GM18511 (cell line): ENCODE results near the gene L2HGDH.
"Not testable (repeated sequence)": the region's sequence is repeated elsewhere in the genome, so short reads cannot be mapped to it uniquely, and the experiment has no call there.

Source experiments
- ATAC-seq: cut with Tn5 transposase; IDR thresholded peaks from one replicate; pipeline ENCODE4 v1.9.1; 2021; ENCODE audit warnings: mild to moderate bottlenecking, moderate library complexity; ENCODE audit not compliant: unreplicated experiment

The L2HGDH gene

DNA sequence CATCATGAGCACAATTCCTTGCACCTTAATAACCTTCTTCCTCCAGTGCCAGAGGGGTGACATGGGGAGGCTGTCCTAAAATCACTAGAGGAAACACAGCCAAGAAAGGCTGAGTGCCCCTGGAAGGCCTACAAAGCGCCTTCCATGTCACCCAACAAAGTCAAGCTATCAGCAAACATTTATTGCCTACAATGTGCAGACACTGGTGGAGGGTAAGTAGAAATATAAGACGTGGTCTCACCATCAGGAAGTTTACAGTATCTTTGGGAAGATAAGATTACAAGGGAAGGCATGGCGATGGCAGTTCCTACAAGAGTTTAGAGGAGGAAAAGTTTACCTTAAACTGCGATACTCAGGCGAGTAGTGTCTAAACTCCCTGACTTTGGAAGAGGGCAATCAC lies 28.0 kb upstream of the L2HGDH start:
- ATAC-seq = no peak

DNA sequence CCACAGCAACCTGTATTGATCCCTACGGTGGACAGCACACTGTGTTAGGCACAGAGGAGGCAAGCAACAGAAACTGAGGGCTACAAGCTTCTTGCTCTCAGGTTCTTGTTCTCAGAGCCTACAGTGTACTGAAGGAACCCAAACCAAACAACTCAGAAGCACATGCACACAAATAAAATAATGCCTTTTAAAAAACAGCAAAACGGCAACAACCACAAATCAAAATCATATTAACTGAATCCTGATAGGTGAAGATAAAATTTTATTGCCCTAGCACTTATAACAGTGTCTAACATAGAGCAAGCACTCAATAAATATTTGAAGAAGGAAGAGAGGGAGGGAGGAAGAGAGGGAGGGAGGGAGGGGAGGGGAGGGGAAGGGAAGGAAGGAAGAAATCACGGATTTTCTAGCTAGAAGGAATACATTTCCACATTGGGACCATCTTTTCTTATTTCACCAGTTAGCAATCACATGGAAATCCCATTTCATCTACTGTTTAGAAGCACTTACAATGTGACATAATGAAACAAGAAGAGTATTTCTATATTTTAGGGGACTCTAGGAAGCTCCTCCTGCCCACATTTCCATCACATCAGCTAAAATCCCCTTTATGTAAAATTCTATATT lies 27.3 kb upstream of the L2HGDH start:
- no peak for ATAC-seq

DNA sequence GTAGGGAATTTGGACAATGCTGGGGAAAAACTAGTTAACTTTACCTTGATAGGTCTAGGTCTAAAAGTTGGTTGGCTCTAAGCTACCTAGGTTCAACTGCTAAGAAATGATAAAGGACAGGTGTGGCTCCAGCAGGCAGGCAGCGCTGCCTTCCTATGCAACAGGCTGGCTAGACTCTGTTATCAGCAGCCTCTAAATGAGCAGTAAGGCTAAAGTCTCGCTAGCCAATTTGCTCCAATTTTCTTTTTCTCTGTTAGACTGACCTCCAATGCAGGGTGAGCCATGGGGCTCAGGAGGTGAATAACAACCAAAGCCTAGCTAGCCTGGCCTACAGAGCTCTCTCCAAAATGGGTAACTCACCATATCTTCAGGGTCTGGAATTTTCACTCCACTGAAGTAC lies 26.6 kb upstream of the L2HGDH start:
- ATAC-seq = no peak

DNA sequence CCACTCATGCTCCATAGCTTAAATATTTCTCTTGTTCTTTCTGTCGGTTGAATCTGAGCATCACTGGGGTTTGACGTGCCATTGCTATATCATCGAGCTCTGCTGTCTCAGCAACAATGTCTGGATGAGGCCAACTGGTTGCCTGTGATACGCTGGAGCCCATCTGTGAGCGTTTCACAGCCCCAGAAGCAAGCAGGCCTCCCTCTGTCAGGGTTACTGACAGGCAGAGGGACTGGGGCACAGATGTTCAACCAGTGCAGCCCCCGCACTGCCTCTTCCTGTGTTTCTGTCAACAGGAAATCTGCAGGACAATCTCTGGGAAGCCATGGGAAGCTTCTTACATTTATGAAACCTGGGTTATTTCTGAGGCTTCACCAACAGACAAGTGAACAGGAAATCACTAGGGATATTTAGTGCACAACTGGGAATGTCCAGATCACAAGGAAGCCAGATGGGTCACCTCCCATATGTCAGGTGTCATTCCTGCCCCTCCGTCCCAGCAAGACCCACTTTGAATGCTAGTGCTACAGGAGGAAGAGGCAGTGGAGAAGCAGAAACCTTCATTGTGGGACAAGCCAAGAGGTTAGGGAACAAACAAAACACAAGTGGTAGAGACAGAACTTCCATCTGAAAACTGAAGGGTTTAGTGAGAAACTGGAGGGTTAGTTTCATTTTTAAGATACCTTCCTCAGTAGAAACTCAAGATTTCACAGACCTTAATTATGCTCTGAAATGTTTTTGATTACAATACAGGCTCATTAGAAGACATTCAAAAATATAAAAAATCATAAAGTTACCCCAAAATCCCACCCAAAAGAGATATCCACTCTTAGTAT lies 24.2 kb upstream of the L2HGDH start:
- no peak for ATAC-seq

DNA sequence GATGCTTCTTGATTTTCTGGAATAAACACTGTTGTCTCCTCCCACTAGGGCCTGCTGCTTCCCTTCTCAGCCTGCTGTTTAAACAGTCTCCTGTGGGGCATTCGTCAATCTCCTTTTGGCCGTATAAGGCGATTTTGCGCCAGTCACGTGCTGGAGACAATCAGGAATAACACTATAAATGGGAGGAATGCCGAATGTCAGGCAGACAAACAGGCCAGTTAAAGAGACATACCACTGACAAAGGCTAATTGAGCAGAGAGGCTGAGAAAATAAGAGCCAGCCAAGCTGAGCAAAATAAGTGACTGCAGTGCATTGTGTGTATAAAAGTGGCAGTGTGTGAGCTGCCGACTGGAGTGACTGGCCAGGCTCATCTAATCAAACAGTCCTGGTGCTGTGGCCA lies 23.4 kb upstream of the L2HGDH start:
- ATAC-seq = no peak

DNA sequence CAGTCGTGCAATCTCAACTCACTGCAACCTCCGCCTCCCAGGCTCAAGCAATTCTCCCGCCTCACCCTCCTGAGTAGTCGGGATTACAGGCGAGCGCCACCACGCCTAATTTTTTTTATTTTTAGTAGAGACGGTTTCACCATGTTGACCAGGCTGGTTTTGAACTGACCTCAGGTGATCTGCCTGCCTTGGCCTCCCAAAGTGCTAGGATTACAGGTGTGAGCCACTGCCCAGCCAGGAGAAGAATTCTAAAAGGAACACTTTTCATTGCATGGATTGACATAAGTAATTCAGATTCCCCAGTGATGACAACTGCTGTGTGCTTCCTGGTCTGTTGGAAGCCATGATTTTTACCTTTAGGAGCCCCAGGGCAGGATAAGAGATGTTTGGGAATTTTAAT lies 22.2 kb upstream of the L2HGDH start:
- ATAC-seq = no peak

DNA sequence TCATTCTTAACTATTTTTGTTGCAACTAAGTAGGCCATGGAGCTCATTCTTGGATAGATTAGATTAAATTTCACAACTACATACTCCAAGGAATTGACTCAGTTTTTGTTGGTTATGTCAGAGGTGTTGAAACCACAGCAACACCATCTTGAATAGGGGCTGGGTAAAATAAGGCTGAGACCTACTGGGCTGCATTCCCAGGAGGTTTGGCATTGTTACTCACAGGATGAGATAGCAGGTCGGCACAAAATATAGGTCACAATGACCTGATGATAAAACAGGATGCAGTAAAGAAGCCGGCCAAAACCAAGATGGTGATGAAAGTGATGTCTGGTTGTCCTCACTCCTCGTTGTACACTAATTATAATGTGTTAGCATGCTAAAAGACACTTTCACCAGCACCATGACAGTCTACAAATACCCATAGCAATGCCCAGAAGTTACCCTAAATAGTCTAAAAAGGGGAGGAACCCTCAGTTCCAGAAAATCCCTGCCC lies 21.0 kb upstream of the L2HGDH start:
- ATAC-seq = no peak

DNA sequence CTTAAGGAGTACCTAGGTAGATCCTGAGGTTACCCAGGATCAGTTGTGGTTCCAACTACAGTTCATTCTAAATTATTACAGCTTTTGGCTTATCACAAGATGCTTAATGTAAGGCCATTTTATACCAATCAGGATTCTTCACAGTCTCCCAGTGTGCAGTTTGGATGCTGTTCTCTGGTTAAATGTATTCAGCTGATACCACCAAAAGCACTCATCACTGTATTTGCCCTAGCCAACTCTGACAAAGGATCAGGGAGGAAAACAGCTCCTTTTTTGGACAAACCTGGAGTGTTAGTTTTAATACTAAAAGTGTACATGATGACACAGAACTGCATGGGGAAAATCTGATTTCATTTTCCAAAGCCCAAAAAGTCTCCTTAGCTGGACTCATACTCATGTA lies 19.6 kb upstream of the L2HGDH start:
- ATAC-seq = no peak

DNA sequence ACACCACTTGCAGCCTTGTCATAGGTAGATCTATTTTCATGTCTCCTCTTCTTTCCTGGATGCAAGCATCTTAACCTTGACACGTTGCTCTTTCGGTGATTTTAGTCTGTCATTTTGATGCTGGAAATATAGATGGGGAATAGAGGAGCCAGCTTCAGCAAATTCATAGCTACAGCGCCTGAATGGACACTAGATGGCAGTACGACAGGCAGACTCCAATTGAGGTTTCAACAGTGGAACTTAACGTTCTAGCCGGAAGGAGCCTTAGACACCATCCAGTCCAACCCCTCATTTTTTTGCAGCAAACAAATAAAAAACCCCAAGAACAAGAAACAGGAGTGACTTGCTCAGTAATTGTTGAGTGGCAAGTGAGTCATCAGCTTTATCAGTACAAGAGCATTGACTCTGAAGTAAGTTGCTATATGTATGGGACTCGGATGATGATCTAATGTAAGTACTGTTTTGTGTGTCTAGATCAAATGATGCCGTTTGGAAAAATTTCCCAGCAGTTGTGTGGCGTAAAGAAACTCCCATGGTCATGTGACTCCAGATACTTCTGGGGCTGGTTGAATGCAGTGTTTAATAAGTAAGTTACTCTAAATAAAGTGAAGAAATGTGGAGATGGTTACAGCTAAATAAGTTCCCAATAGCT lies 9.1 kb upstream of the L2HGDH start:
- peak; percentile 89 for ATAC-seq

DNA sequence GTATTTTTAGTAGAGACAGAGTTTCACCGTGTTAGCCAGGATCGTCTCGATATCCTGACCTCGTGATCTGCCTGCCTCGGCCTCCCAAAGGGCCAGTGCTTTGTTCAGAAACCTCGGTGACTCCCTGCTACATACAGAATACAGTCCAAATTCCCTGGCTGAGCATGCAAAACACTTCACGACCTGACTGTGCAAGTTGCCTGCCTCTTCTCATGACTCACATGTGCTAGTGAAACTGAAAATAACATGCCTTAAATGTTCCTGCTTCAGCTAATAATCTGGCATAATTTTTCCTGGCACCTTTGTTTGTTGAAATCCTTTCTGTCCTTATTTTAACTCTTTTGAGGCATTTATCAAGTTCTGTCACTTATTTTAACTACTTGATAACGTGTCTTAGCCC lies 8.3 kb upstream of the L2HGDH start:
- peak; percentile 50 for ATAC-seq

DNA sequence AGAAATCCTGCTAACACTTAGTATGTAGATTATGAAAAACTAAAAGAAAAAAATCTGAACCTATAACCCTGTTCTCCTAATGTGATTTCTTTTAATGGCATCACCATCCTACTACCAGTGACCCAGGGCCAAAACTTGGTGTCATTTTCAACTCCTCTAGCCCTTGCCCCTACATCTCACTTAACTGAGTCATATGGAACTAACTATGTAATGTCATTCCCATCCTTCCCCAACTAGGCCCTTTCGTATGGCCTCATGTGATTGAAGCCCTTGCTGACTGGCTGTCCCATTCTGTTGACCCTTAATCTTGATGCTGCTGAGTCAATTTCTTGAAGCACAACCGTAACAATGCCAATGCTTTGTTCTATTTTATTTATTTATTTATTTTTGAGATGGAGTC lies 7.7 kb upstream of the L2HGDH start:
- no peak for ATAC-seq

DNA sequence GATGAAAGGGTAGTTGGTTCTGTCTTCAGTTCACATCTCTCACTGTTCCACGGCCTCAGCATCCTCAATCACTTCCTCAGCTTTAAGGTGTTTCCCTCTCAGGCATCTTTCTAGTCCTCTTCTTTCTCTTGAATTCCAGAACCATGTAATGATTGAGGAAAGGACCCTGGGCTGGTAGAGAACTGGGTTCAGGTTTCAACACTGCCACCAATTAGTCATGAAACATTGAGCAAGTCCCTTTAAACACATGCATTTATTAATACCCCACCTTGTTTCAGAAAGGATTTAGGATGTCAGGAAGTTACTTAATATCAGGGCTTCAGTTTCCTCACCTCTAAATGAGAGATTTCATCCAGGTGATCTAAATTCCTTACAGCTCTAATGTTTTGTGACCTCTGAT lies 7.3 kb upstream of the L2HGDH start:
- ATAC-seq = no peak

DNA sequence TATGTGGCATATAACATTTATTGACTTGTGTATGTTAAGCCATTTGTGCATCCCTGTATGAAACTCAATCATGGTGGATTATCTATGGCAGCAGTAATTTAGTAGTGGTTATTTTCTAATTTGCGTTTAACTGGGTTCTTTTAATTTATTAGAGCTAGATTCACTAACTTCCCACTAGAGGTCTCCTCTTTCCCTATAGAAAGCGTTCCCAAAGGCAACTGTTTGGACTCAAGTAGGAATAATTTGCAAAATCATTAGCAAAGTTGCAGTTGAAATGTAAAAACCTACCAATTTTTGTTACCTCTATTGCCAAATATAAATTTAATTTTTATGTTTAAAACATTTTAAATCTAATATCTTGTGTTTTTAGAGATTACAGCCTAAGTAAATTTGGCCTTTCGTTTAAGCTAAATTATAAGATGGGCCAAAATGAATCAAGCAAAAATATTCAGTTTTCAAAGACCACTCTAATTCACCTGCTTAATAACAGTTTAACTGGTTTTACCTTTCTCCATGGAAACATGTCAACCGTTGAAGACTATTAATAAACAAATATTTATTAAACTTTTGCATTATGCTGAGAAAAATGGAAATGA lies 6.1 kb upstream of the L2HGDH start:
- no peak for ATAC-seq

DNA sequence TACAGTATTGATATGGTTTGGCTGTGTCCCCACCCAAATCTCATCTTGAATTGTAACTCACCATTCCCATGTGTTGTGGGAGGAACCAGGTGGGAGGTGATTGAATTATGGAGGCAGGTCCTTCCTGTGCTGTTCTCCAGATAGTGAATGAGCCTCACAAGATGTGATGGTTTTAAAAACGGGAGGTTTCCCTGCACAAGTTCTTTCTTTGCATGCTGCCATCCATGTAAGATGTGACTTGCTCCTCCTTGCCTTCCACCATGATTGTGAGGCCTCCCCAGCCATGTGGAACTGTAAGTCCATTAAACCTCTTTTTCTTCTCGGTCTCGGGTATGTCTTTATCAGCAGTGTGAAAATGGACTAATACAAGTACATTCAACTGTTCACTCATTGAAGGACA lies 2.1 kb upstream of the L2HGDH start:
- not testable (repeated sequence) for ATAC-seq

DNA sequence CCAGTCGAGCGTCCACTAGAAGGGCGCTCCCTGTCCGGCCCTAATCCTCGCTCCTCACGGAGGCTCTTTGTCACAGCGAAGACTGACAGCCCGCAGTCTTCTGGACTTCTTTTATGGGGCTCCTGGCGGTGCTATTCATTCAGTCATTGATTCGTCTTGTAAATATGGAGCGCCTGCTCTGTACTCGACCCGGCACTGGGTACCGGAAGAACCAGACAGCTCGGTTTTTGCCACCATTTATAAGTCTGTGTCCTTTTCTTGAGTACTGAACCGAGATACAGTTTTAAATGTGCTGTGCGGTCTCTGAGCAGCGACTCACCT lies 665 bp upstream of the L2HGDH start:
- peak; percentile 31 for ATAC-seq

DNA sequence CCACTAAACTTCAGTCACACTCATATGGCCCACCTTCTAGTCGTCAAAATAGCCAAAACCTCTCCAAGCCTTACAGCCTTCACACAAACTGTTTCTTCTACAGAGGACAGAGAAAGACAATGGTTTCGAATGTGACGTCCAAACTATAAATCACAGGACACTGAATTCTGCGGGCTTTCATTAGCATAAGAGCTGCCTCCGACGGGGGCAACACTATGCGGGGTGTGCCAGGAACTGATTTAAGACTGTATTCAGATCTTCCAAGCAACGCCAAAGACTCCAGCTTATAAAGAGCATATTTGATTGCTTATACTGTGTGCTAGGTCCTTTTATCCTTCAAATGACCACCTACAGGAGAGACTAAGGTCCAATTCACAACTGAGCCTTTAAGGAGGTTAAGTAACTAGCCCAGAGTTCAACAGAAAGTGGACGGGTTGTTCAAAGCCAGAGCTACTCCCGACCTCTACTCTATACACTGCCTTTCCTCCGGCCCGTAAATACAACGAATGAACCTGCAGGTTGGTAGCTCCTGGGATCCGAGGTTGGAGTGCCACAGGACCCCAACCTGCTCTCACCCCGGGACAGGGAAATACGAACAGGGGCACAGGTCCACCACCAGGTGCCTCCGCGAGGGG lies 575 bp downstream of the L2HGDH start:
- no peak for ATAC-seq

DNA sequence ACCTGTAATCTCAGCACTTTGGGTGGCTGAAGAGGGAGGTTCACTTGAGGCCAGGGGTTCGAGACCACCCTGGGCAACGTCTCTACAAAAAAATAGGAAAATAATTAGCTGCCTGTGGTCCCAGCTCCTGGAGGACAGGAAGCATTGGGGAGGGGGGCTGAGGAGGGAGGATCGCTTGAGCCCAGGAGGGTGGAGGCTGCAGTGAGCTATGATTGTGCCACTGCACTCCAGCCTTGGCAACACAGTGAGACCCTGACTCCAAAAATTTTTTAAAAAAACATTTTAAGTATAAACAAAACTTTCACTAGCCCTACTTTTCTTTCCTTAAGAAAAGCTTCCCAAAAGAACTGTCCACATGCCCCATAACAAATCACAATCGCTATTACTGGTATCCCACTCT lies 1.6 kb downstream of the L2HGDH start:
- no peak for ATAC-seq

DNA sequence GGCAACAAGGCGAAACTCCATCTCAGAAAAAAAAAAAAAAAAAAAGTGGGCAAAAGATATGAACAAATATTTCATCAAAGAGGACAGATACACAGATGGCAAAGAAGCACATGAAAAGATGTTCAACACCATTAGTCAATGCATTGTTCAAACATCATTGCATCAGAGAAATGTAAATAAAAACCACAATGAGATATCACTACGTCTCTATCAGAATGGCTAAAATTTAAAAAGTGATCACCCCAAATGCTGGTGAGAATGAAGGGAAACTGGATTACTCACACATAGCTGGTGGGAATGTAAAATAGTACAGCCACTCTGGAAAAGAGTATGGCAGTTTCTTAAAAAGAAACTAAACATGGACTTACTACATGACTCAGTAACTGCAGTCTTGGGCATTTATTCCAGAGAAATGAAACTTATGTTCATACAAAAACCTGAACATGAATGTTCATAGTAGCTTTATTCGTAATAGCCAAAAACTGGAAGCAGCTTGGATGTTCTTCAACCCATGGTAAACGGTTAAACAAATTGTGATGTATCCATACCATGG lies 3.6 kb downstream of the L2HGDH start:
- ATAC-seq = no peak

DNA sequence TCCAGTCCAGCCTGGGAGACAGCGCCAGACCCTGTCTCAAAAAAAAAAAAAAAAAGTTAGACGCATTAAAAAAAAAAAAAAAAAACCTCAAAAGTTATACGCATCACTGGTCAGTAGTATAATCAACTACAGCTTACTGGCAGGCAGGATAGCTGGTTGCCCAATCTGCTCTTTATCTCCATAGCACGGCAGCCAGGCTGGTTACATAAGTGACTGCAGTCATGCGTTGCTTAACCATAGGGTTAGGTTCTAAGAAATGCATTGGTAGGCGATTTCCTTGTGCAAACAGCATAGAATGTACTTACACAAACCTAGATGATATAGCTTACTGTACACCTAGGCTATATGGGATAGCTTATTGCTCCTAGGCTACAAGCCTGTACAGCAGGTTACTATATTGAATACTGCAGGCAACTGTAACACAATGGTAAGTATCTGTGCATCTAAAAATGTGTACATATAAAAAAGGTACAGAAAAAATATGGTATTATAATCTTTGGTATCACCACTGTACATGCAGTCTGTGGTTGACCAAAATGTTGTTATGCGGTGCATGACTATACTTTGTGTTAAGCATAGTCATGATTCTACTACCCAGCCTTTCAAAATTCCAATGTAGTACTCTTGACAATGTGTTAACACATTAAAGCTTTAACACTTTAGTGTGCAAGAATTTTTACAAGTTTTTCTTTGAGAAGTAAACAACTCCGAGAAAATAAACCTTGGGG lies 8.1 kb downstream of the L2HGDH start:
- ATAC-seq = no peak

DNA sequence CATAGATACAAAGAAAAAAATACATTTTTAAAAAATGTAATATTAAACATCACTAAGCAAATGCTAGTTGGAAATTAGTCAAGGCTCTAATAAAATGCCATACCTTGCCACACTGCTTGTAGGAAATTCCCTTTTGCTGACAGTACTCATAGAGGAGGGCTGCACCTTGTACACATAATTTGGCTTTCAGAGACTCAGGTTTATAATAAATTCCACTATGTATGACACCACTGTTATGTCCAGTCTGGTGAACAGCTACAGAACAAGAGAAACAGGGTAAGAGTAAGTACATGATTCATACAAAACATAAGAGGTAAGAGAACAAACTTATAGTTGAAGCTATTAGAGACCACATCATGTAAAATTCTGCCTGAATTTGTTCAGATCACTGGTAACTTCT lies 10.1 kb downstream of the L2HGDH start:
- no peak for ATAC-seq
